ENCODE results near the gene PCDH9.

Gene PCDH9

DNA sequence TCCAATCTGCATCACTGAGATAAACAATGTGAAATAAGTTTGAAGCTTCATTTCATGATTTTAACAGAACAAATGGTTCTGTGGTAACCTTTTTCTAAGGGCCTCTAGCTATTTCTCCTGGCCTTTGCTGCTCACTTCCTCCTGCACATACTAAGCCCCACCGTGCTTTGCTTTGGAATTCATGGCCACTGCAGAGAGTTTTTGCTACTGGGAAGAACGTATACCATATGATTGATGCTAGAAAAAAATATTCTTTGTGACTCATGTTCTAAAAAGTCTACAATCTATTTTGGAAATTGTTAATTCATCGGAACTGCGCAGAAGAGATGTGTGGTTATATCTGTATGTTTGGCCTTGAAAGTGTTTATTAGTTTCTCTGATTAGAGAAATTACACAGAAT is 747.3 kb downstream of the PCDH9 start:
- Histone ChIP-seq H2BK5ac (ENCODE audit: low read depth, low read length, poor library complexity, severe bottlenecking) (no peak overlapping the region), H4K8ac (ENCODE audit: low read length) (no peak overlapping the region), H2BK120ac (ENCODE audit: low read depth, low read length) (no peak overlapping the region), H3K4me3 (ENCODE audit: insufficient read depth in 1 of 2, low read depth in 1 of 2, low read length in 2 of 2) (no peak overlapping the region), H4K91ac (ENCODE audit: low read length) (no peak overlapping the region), H3K18ac (ENCODE audit: low read depth in 1 of 2, low read length in 2 of 2) (no peak overlapping the region), H2BK15ac (ENCODE audit: low read depth, poor library complexity, severe bottlenecking) (no peak overlapping the region), H3K4ac (ENCODE audit: low read depth in 1 of 2, low read length in 2 of 2) (no peak overlapping the region), H2AK5ac (ENCODE audit: low read length, severe bottlenecking) (no peak overlapping the region), H2BK12ac (ENCODE audit: low read length in 2 of 2) (no peak overlapping the region), H3K36me3 (ENCODE audit: control insufficient read depth in 1 of 2, insufficient read depth in 2 of 2, low read depth in 1 of 2, low read length in 2 of 2) (no peaks in the 10 kb centered on the region), H3K23ac (ENCODE audit: low read length in 2 of 2) (no peak overlapping the region), H3K27ac (ENCODE audit: low read length, poor library complexity, severe bottlenecking) (no peak overlapping the region), H3K79me1 (replicated peaks; ENCODE audit: low read length, poor library complexity, severe bottlenecking) (no peaks in the 10 kb centered on the region), H3K4me2 (ENCODE audit: low read length, poor library complexity, severe bottlenecking) (no peak overlapping the region), H3K14ac (ENCODE audit: low read length in 2 of 2) (no peak overlapping the region), H3K9me3 (ENCODE audit: control insufficient read depth, low read length) (no peaks in the 10 kb centered on the region), H3K27me3 (ENCODE audit: control insufficient read depth in 1 of 2, insufficient read depth in 1 of 2, low read length in 2 of 2) (no peaks in the 10 kb centered on the region), H2AFZ (ENCODE audit: low read depth, low read length) (no peak overlapping the region), H3K4me1 (ENCODE audit: control insufficient read depth, insufficient read depth, low read depth, low read length) (no peaks in the 10 kb centered on the region), H3K9ac (ENCODE audit: low read length) (no peak overlapping the region)
- DNase-seq = no peak
- 72% methylated on average over 2 of the region's 4 CpGs for WGBS

DNA sequence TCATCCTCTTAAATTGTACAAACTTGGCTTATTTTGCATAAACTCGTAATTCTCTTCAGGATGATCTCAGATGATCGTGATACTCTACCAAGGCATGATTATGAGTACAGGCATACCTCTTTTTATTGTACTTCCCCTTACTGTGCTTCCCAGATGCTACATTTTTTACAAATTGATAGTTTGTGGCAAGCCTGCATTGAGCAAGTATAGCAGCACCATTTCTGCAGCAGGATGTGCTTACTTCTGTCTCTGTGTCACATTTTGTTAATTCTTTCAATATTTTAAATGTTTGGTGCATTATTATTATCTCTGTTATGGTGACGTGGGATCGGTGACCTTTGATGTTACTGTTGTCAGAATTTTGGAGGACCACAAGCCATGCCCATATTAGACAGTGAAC is 752.3 kb downstream of the PCDH9 start:
- H2AFZ ChIP-seq (ENCODE audit: low read depth, low read length) = no peak overlapping the region
- no peaks in the 10 kb centered on the region for H3K9me3 ChIP-seq (ENCODE audit: control insufficient read depth, low read length)
- no peak overlapping the region for H3K4ac ChIP-seq (ENCODE audit: low read depth in 1 of 2, low read length in 2 of 2)
- no peak overlapping the region for H3K14ac ChIP-seq (ENCODE audit: low read length in 2 of 2)
- no peak overlapping the region for H3K18ac ChIP-seq (ENCODE audit: low read depth in 1 of 2, low read length in 2 of 2)
- H4K8ac ChIP-seq (ENCODE audit: low read length) = no peak overlapping the region
- H3K4me3 ChIP-seq (ENCODE audit: insufficient read depth in 1 of 2, low read depth in 1 of 2, low read length in 2 of 2) = no peak overlapping the region
- no peak overlapping the region for H3K4me2 ChIP-seq (ENCODE audit: low read length, poor library complexity, severe bottlenecking)
- no peak overlapping the region for H4K91ac ChIP-seq (ENCODE audit: low read length)
- no peak overlapping the region for H2BK5ac ChIP-seq (ENCODE audit: low read depth, low read length, poor library complexity, severe bottlenecking)
- H3K36me3 ChIP-seq (ENCODE audit: control insufficient read depth in 1 of 2, insufficient read depth in 2 of 2, low read depth in 1 of 2, low read length in 2 of 2) = no peaks in the 10 kb centered on the region
- no peaks in the 10 kb centered on the region for H3K27me3 ChIP-seq (ENCODE audit: control insufficient read depth in 1 of 2, insufficient read depth in 1 of 2, low read length in 2 of 2)
- no peaks in the 10 kb centered on the region for H3K79me1 ChIP-seq (replicated peaks; ENCODE audit: low read length, poor library complexity, severe bottlenecking)
- no peak for DNase-seq
- no peak overlapping the region for H2AK5ac ChIP-seq (ENCODE audit: low read length, severe bottlenecking)
- H3K9ac ChIP-seq (ENCODE audit: low read length) = no peak overlapping the region
- H2BK120ac ChIP-seq (ENCODE audit: low read depth, low read length) = no peak overlapping the region
- H3K27ac ChIP-seq (ENCODE audit: low read length, poor library complexity, severe bottlenecking) = no peak overlapping the region
- WGBS = 85% methylated on average over 4 of the region's 4 CpGs
- H2BK12ac ChIP-seq (ENCODE audit: low read length in 2 of 2) = no peak overlapping the region
- no peaks in the 10 kb centered on the region for H3K4me1 ChIP-seq (ENCODE audit: control insufficient read depth, insufficient read depth, low read depth, low read length)
- no peak overlapping the region for H2BK15ac ChIP-seq (ENCODE audit: low read depth, poor library complexity, severe bottlenecking)
- no peak overlapping the region for H3K23ac ChIP-seq (ENCODE audit: low read length in 2 of 2)

DNA sequence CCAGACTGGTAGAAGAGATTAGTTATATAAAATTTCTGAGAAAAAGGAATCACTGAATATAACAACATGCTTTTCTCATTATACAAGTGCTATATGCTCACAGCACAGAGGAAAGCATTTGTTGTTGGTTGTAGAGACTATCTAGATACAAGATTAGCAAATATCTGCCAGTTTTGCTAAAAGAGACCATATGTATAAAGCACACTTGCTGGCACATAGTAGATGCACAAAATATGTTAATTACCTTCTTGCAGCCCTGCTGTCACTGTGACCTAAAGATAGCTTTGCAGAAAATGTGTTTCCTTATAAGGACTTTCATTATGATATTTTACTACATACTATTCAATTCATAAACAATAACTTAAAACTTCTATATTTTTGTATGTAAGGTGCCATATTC is 755.1 kb downstream of the PCDH9 start:
- Histone ChIP-seq H3K9ac (ENCODE audit: low read length) (no peak overlapping the region), H2BK15ac (ENCODE audit: low read depth, poor library complexity, severe bottlenecking) (no peak overlapping the region), H2BK5ac (ENCODE audit: low read depth, low read length, poor library complexity, severe bottlenecking) (no peak overlapping the region), H3K4ac (ENCODE audit: low read depth in 1 of 2, low read length in 2 of 2) (no peak overlapping the region), H4K8ac (ENCODE audit: low read length) (no peak overlapping the region), H3K23ac (ENCODE audit: low read length in 2 of 2) (no peak overlapping the region), H3K18ac (ENCODE audit: low read depth in 1 of 2, low read length in 2 of 2) (no peak overlapping the region), H3K27ac (ENCODE audit: low read length, poor library complexity, severe bottlenecking) (no peak overlapping the region), H3K4me2 (ENCODE audit: low read length, poor library complexity, severe bottlenecking) (no peak overlapping the region), H3K4me1 (ENCODE audit: control insufficient read depth, insufficient read depth, low read depth, low read length) (no peaks in the 10 kb centered on the region), H3K36me3 (ENCODE audit: control insufficient read depth in 1 of 2, insufficient read depth in 2 of 2, low read depth in 1 of 2, low read length in 2 of 2) (no peaks in the 10 kb centered on the region), H3K4me3 (ENCODE audit: insufficient read depth in 1 of 2, low read depth in 1 of 2, low read length in 2 of 2) (no peak overlapping the region), H2BK12ac (ENCODE audit: low read length in 2 of 2) (no peak overlapping the region), H3K9me3 (ENCODE audit: control insufficient read depth, low read length) (no peaks in the 10 kb centered on the region), H2AFZ (ENCODE audit: low read depth, low read length) (no peak overlapping the region), H4K91ac (ENCODE audit: low read length) (no peak overlapping the region), H3K14ac (ENCODE audit: low read length in 2 of 2) (no peak overlapping the region), H2AK5ac (ENCODE audit: low read length, severe bottlenecking) (no peak overlapping the region), H2BK120ac (ENCODE audit: low read depth, low read length) (no peak overlapping the region), H3K27me3 (ENCODE audit: control insufficient read depth in 1 of 2, insufficient read depth in 1 of 2, low read length in 2 of 2) (no peaks in the 10 kb centered on the region), H3K79me1 (replicated peaks; ENCODE audit: low read length, poor library complexity, severe bottlenecking) (no peaks in the 10 kb centered on the region)
- DNase-seq = no peak

DNA sequence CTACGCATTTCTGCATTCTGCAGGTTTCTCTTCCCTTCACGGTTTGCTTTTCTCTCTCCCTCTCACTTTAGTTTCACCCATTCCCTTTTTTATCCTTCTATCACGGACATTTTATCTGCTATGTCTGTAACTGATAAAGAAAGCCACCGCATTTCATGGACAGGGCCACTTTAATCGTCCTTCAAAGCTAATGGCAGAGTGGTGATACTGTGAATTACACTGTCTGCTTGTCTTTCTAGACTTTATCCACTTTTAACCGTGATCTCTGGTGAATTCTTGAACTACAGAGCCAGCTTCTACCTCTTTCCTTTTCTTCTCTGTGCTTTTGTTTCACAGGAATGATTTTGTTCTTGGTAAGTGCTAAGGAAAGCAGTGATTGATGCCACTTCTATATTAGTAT is 760.4 kb downstream of the PCDH9 start:
- Histone ChIP-seq H3K79me1 (replicated peaks; ENCODE audit: low read length, poor library complexity, severe bottlenecking) (no peaks in the 10 kb centered on the region), H3K4me2 (ENCODE audit: low read length, poor library complexity, severe bottlenecking) (no peak overlapping the region), H3K9me3 (ENCODE audit: control insufficient read depth, low read length) (no peaks in the 10 kb centered on the region), H2BK120ac (ENCODE audit: low read depth, low read length) (no peak overlapping the region), H3K9ac (ENCODE audit: low read length) (no peak overlapping the region), H3K36me3 (ENCODE audit: control insufficient read depth in 1 of 2, insufficient read depth in 2 of 2, low read depth in 1 of 2, low read length in 2 of 2) (no peaks in the 10 kb centered on the region), H3K18ac (ENCODE audit: low read depth in 1 of 2, low read length in 2 of 2) (no peak overlapping the region), H3K4ac (ENCODE audit: low read depth in 1 of 2, low read length in 2 of 2) (no peak overlapping the region), H3K14ac (ENCODE audit: low read length in 2 of 2) (no peak overlapping the region), H3K4me3 (ENCODE audit: insufficient read depth in 1 of 2, low read depth in 1 of 2, low read length in 2 of 2) (no peak overlapping the region), H2AFZ (ENCODE audit: low read depth, low read length) (no peak overlapping the region), H2BK15ac (ENCODE audit: low read depth, poor library complexity, severe bottlenecking) (no peak overlapping the region), H2AK5ac (ENCODE audit: low read length, severe bottlenecking) (no peak overlapping the region), H2BK12ac (ENCODE audit: low read length in 2 of 2) (no peak overlapping the region), H3K23ac (ENCODE audit: low read length in 2 of 2) (no peak overlapping the region), H4K8ac (ENCODE audit: low read length) (no peak overlapping the region), H2BK5ac (ENCODE audit: low read depth, low read length, poor library complexity, severe bottlenecking) (no peak overlapping the region), H3K4me1 (ENCODE audit: control insufficient read depth, insufficient read depth, low read depth, low read length) (no peaks in the 10 kb centered on the region), H3K27me3 (ENCODE audit: control insufficient read depth in 1 of 2, insufficient read depth in 1 of 2, low read length in 2 of 2) (no peaks in the 10 kb centered on the region), H3K27ac (ENCODE audit: low read length, poor library complexity, severe bottlenecking) (no peak overlapping the region), H4K91ac (ENCODE audit: low read length) (no peak overlapping the region)
- WGBS = 96% methylated on average over 5 of the region's 6 CpGs
- no peak for DNase-seq
